Lower leg skin (tissue), 3 donors: ENCODE data around the gene MPP4.

Experiments
- POLR2A ChIP-seq, 2 donors: fragments of 450-650 bp; IDR thresholded peaks; one replicate each; pipeline ENCODE4 v1.6.1; 2016 to 2017; ENCODE audit warnings: antibody characterized with exemption in 2 of 2, mild to moderate bottlenecking in 1 of 2, moderate library complexity in 1 of 2
- TF ChIP-seq, protein P1 (sequence below), 3 donors: fragments of 450-650 bp; IDR thresholded peaks; one replicate each; pipeline ENCODE4 v1.5.1; 2016; ENCODE audit warnings: antibody characterized with exemption in 3 of 3, mild to moderate bottlenecking in 3 of 3, moderate library complexity in 2 of 3

DNA sequence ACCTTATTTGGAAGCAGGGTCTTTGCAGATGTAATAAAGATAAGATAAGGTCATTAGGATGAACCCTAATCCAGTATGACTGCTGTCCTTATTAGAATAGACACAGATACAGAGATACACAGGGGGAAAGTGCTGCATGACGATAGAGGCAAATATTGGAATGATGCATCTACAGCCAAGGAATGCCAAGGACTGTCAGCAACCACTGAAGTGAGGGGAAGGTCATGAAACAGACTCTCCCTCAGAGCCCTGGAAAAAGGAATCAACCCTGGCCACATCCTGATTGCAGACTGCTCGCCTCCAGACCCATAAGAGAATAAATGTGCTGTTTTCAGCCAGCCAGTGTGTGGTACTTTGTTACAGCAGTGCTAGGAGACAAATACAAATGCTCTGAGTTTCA lies 69.9 kb downstream of the MPP4 start:
- TF ChIP-seq POLR2A (IDR thresholded peaks at IDR 0.05): no peak
- TF ChIP-seq, protein P1, sequence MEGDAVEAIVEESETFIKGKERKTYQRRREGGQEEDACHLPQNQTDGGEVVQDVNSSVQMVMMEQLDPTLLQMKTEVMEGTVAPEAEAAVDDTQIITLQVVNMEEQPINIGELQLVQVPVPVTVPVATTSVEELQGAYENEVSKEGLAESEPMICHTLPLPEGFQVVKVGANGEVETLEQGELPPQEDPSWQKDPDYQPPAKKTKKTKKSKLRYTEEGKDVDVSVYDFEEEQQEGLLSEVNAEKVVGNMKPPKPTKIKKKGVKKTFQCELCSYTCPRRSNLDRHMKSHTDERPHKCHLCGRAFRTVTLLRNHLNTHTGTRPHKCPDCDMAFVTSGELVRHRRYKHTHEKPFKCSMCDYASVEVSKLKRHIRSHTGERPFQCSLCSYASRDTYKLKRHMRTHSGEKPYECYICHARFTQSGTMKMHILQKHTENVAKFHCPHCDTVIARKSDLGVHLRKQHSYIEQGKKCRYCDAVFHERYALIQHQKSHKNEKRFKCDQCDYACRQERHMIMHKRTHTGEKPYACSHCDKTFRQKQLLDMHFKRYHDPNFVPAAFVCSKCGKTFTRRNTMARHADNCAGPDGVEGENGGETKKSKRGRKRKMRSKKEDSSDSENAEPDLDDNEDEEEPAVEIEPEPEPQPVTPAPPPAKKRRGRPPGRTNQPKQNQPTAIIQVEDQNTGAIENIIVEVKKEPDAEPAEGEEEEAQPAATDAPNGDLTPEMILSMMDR (IDR thresholded peaks at IDR 0.05): no peak
